M059J (cell line): ENCODE results near the gene GPN1. TPM values are rescaled to one million over a fixed set of nuclear protein-coding genes. Genes with fewer than 3 reads are reported as not detected.
"Not testable (repeated sequence)": the region's sequence is repeated elsewhere in the genome, so short reads cannot be mapped to it uniquely, and the experiment has no call there.

ENCODE experiments used
- DNase-seq: peaks from one replicate; pipeline ENCODE4 v3.0.0-alpha.2; 2012; ENCODE audit warnings: low read depth
- total RNA-seq: library from RNA; depleted of rRNA; stranded (reverse); fragments of >200 nt; shearing (Covaris generic); gene quantifications from 2 replicates; pipeline ENCODE4 v1.2.3, GENCODE V29; 2014; rRNA removed

Gene GPN1
- total RNA-seq = 39.3 and 44.7 TPM in 2 replicates

- DNase-seq = peak; percentile 96
These were observed at the start of gene GPN1, which contains the start of gene CCDC121 for GRCh38 chr2:27628767-27629709. TSS of gene GPN1 (plus strand) at chr2:27629050. CDS start at chr2:27629059, 9 bp downstream. TSS of gene CCDC121 (minus strand) at chr2:27629012. CDS start at chr2:27627799, 1,213 bp downstream.

GRCh38 chr2:27581417-27582128 is 47.3 kb upstream of the GPN1 start:
- DNase-seq = no peak

- no peak for DNase-seq
These were observed 46.6 kb upstream of the GPN1 start for GRCh38 chr2:27582129-27582694.

GRCh38 chr2:27582695-27583389 is 46.0 kb upstream of the GPN1 start, which contains the start of gene ZNF512:
TSS of gene ZNF512 (plus strand) at chr2:27583042. CDS start at chr2:27583113, 71 bp downstream.
- DNase-seq = peak; percentile 89

- DNase-seq = peak; percentile 12
These were observed 45.4 kb upstream of the GPN1 start for GRCh38 chr2:27583390-27583915.

- DNase-seq = no peak
These were observed 44.3 kb upstream of the GPN1 start for GRCh38 chr2:27584597-27584996.

- DNase-seq = peak; percentile 43
These were observed 41.8 kb upstream of the GPN1 start for GRCh38 chr2:27587025-27587424.

- DNase-seq = peak; percentile 30
These were observed 40.5 kb upstream of the GPN1 start for GRCh38 chr2:27588308-27588707.

GRCh38 chr2:27591745-27592144 is 37.1 kb upstream of the GPN1 start:
- peak; percentile 12 for DNase-seq

GRCh38 chr2:27593240-27593639 is 35.6 kb upstream of the GPN1 start:
- DNase-seq = no peak

GRCh38 chr2:27594020-27594703 is 34.7 kb upstream of the GPN1 start:
- DNase-seq = not testable (repeated sequence)

GRCh38 chr2:27595412-27595811 is 33.4 kb upstream of the GPN1 start:
- not testable (repeated sequence) for DNase-seq

- DNase-seq = no peak
These were observed 32.2 kb upstream of the GPN1 start for GRCh38 chr2:27596627-27597026.

- no peak for DNase-seq
These were observed 22.2 kb upstream of the GPN1 start for GRCh38 chr2:27606611-27607010.

GRCh38 chr2:27613985-27614384 is 14.9 kb upstream of the GPN1 start:
- DNase-seq = no peak

- DNase-seq = no peak
These were observed 13.5 kb upstream of the GPN1 start for GRCh38 chr2:27615316-27615715.

- no peak for DNase-seq
These were observed 7.3 kb upstream of the GPN1 start for GRCh38 chr2:27621524-27621923.

GRCh38 chr2:27622921-27623384 is 5.9 kb upstream of the GPN1 start:
- DNase-seq = peak; percentile 89

- no peak for DNase-seq
These were observed 3.9 kb upstream of the GPN1 start for GRCh38 chr2:27624943-27625342.

GRCh38 chr2:27626323-27626722 is 2.5 kb upstream of the GPN1 start:
- DNase-seq = not testable (repeated sequence)
